HepG2 (cell line): Measurements from ENCODE around the gene CD3D. TPM values are rescaled to one million over a fixed set of nuclear protein-coding genes. Genes with fewer than 3 reads are reported as not detected.
A peak's percentile ranks its signal among the peaks of the same experiment; 100 is the strongest.

Experiments used
- ASH2L ChIP-seq: fragments of 300-600, 200-600 bp; sonication (generic); IDR thresholded peaks from 2 replicates; pipeline ENCODE4 v1.7.0; 2017; ENCODE audit warnings: low read depth, mild to moderate bottlenecking, moderate library complexity, mixed read lengths, low read length; ENCODE audit not compliant: insufficient read length
- BRCA1 ChIP-seq: sonication (generic); formaldehyde crosslinking; IDR thresholded peaks from 2 replicates; pipeline ENCODE4 v1.4.0; 2020; ENCODE audit warnings: missing genetic modification reagents
- CEBPB ChIP-seq: IDR thresholded peaks from 2 replicates; pipeline ENCODE4 v1.6.1; 2011; ENCODE audit warnings: low read depth, low read length, improper control_type of control experiment, borderline replicate concordance
- FOSL2 ChIP-seq: sonication (generic); formaldehyde crosslinking; IDR thresholded peaks from 2 replicates; pipeline ENCODE4 v1.4.0; 2020; ENCODE audit warnings: missing genetic modification reagents
- HIVEP1 ChIP-seq: sonication (generic); formaldehyde crosslinking; IDR thresholded peaks from 2 replicates; pipeline ENCODE4 v1.4.0; 2020; ENCODE audit warnings: mild to moderate bottlenecking, missing genetic modification reagents
- HMG20A ChIP-seq: IDR thresholded peaks from 2 replicates; pipeline ENCODE4 v1.6.1; 2016; ENCODE audit warnings: borderline replicate concordance
- HOXA5 ChIP-seq: sonication (generic); formaldehyde crosslinking; IDR thresholded peaks from 2 replicates; pipeline ENCODE4 v1.4.0; 2020; ENCODE audit warnings: missing genetic modification reagents
- KDM4B ChIP-seq: sonication (generic); formaldehyde crosslinking; IDR thresholded peaks from 2 replicates; pipeline ENCODE4 v1.4.0; 2020; ENCODE audit warnings: missing genetic modification reagents
- MED8 ChIP-seq: sonication (generic); formaldehyde crosslinking; IDR thresholded peaks from 2 replicates; pipeline ENCODE4 v1.8.1; 2023; ENCODE audit warnings: mild to moderate bottlenecking, missing genetic modification reagents; ENCODE audit not compliant: insufficient replicate concordance
- NCOA5 ChIP-seq: sonication (generic); formaldehyde crosslinking; IDR thresholded peaks from 2 replicates; pipeline ENCODE4 v1.4.0; 2020; ENCODE audit warnings: missing genetic modification reagents
- PITX1 ChIP-seq: sonication (generic); formaldehyde crosslinking; IDR thresholded peaks from 2 replicates; pipeline ENCODE4 v1.5.1; 2020; ENCODE audit warnings: mild to moderate bottlenecking, missing genetic modification reagents
- SP2 ChIP-seq: sonication (generic); formaldehyde crosslinking; IDR thresholded peaks from 2 replicates; pipeline ENCODE4 v1.5.1; 2020; ENCODE audit warnings: mild to moderate bottlenecking, missing genetic modification reagents
- SP4 ChIP-seq: sonication (generic); formaldehyde crosslinking; IDR thresholded peaks from 2 replicates; pipeline ENCODE4 v1.8.1; 2023; ENCODE audit warnings: mild to moderate bottlenecking, missing genetic modification reagents
- ZNF264 ChIP-seq: sonication (generic); formaldehyde crosslinking; IDR thresholded peaks from 2 replicates; pipeline ENCODE4 v1.4.0; 2020; ENCODE audit warnings: missing genetic modification reagents
- ZNF547 ChIP-seq: sonication (generic); formaldehyde crosslinking; IDR thresholded peaks from 2 replicates; pipeline ENCODE4 v1.5.1; 2020; ENCODE audit warnings: mild to moderate bottlenecking, missing genetic modification reagents
- ZNF605 ChIP-seq: sonication (generic); formaldehyde crosslinking; IDR thresholded peaks from 2 replicates; pipeline ENCODE4 v1.8.0; 2022; ENCODE audit warnings: mild to moderate bottlenecking, missing genetic modification reagents
- ZNF616 ChIP-seq: sonication (generic); formaldehyde crosslinking; IDR thresholded peaks from 2 replicates; pipeline ENCODE4 v1.5.0; 2020; ENCODE audit warnings: low read depth, mild to moderate bottlenecking, missing genetic modification reagents
- ZSCAN21 ChIP-seq: sonication (generic); formaldehyde crosslinking; IDR thresholded peaks from 2 replicates; pipeline ENCODE4 v1.8.0; 2022; ENCODE audit warnings: mild to moderate bottlenecking, missing genetic modification reagents, moderate library complexity, borderline replicate concordance
- polyA plus RNA-seq, 8 experiments: library from polyadenylated mRNA; depleted of rRNA in 3 of 8; stranded (reverse) in 7 of 8; unstranded in 1 of 8; fragments of >200 nt; fragmentation: Illumina TruSeq in 4 of 8; extraction: Trizol in 4 of 8; gene quantifications; 2 replicates each; pipeline versions ENCODE4 v1.2.1 to v1.2.3, GENCODE V29; 2011 to 2016; ENCODE audit warnings: low read depth in 4 of 8, missing spikeins in 1 of 8, mixed read lengths in 1 of 8; ENCODE audit not compliant: insufficient read depth in 1 of 8
- total RNA-seq, 5 experiments: library from RNA; depleted of rRNA; stranded (reverse); fragments of >200 nt; fragmentation: Illumina TruSeq; extraction: Trizol; gene quantifications; 2 replicates each; pipeline ENCODE4 v1.2.3, GENCODE V29; 2016; ENCODE audit warnings: low read depth in 1 of 5
- TF ChIP-seq, protein P1 (sequence below): sonication (generic); formaldehyde crosslinking; IDR thresholded peaks from 2 replicates; pipeline ENCODE4 v1.4.0; 2020; ENCODE audit warnings: missing genetic modification reagents
- TF ChIP-seq, protein P2 (sequence below): sonication (generic); formaldehyde crosslinking; IDR thresholded peaks from 2 replicates; pipeline ENCODE4 v1.9.0; 2022; ENCODE audit warnings: low read depth, missing genetic modification reagents
- TF ChIP-seq, protein P3 (sequence below): sonication (generic); formaldehyde crosslinking; IDR thresholded peaks from 2 replicates; pipeline ENCODE4 v1.4.0; 2020; ENCODE audit warnings: missing genetic modification reagents, borderline replicate concordance
- TF ChIP-seq, protein P4 (sequence below): sonication (generic); formaldehyde crosslinking; IDR thresholded peaks from 2 replicates; pipeline ENCODE4 v1.9.0; 2021; ENCODE audit warnings: missing genetic modification reagents, borderline replicate concordance

The CD3D gene
- total and polyA plus RNA-seq, 2 of the 13 experiments (the other 11 are each of a cell fraction or from before 2014, with no cell fraction given) = 0.66 to 6.6 TPM

DNA sequence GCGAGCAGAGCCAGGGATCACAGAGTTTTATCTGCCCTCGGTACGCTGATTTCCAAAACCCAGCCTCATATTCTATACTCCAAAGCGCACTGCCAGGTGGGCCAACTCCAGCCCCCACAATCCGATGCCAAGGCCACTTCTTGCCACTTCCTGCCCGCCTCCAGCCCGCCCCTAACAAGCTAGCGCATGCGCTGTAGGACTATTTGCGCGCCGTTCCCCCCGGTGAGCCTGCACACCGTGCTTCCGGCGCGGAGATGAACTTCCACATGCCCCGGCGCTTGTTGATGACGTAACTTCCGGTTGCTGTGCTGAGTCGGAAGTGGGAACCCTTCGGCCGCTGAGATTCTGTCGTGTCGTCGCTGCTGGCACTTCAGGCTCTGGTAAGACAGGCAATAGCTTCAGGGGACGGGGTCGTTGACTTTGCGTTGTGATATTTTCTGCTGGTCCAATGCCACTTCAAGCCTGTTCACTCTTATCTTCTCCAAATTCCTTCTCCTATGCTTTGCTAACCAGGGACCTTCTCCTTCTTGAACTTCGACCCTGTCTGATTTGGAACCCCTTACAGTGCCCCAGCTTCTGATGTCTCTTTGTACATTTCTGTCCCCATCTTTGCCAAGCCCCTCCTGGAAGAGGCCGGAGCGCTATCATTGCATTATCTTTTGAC is 16.9 kb upstream of the CD3D start, which contains the start of gene UBE4A (continued):
- TF ChIP-seq PITX1 (CRISPR knock-in tag) = peak; percentile 72; the same call in 1 of the 2 replicates
- 0 out of 2 replicates have a peak, but pooled peaks have one; percentile 36 for TF ChIP-seq HOXA5
- TF ChIP-seq ZNF264 (CRISPR knock-in tag) = peak; percentile 80; the same call in 1 of the 2 replicates
- TF ChIP-seq, protein P1, sequence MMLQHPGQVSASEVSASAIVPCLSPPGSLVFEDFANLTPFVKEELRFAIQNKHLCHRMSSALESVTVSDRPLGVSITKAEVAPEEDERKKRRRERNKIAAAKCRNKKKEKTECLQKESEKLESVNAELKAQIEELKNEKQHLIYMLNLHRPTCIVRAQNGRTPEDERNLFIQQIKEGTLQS = peak; percentile 75; the same call in 1 of the 2 replicates
- peak; percentile 9; the same call in 1 of the 2 replicates for TF ChIP-seq HMG20A
- TF ChIP-seq ZNF547 (CRISPR knock-in tag) = peak; percentile 69
- no peak for TF ChIP-seq BRCA1 (CRISPR knock-in tag)
- TF ChIP-seq NCOA5 = no peak
- peak; percentile 24; the same call in 1 of the 2 replicates for TF ChIP-seq ZSCAN21 (CRISPR knock-in tag)
- TF ChIP-seq ZNF605 = peak; percentile 19; the same call in 1 of the 2 replicates
- peak; percentile 66; the same call in 1 of the 2 replicates for TF ChIP-seq SP4 (CRISPR knock-in tag)
- peak; percentile 88 for TF ChIP-seq ASH2L
- TF ChIP-seq, protein P2, sequence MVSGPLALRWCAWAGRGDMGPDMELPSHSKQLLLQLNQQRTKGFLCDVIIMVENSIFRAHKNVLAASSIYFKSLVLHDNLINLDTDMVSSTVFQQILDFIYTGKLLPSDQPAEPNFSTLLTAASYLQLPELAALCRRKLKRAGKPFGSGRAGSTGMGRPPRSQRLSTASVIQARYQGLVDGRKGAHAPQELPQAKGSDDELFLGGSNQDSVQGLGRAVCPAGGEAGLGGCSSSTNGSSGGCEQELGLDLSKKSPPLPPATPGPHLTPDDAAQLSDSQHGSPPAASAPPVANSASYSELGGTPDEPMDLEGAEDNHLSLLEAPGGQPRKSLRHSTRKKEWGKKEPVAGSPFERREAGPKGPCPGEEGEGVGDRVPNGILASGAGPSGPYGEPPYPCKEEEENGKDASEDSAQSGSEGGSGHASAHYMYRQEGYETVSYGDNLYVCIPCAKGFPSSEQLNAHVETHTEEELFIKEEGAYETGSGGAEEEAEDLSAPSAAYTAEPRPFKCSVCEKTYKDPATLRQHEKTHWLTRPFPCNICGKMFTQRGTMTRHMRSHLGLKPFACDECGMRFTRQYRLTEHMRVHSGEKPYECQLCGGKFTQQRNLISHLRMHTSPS = peak; percentile 47; the same call in 1 of the 2 replicates
- no peak for TF ChIP-seq ZNF616 (CRISPR knock-in tag)
- TF ChIP-seq, protein P3, sequence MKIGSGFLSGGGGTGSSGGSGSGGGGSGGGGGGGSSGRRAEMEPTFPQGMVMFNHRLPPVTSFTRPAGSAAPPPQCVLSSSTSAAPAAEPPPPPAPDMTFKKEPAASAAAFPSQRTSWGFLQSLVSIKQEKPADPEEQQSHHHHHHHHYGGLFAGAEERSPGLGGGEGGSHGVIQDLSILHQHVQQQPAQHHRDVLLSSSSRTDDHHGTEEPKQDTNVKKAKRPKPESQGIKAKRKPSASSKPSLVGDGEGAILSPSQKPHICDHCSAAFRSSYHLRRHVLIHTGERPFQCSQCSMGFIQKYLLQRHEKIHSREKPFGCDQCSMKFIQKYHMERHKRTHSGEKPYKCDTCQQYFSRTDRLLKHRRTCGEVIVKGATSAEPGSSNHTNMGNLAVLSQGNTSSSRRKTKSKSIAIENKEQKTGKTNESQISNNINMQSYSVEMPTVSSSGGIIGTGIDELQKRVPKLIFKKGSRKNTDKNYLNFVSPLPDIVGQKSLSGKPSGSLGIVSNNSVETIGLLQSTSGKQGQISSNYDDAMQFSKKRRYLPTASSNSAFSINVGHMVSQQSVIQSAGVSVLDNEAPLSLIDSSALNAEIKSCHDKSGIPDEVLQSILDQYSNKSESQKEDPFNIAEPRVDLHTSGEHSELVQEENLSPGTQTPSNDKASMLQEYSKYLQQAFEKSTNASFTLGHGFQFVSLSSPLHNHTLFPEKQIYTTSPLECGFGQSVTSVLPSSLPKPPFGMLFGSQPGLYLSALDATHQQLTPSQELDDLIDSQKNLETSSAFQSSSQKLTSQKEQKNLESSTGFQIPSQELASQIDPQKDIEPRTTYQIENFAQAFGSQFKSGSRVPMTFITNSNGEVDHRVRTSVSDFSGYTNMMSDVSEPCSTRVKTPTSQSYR (CRISPR knock-in tag) = 0 out of 2 replicates have a peak, but pooled peaks have one; percentile 10
- 0 out of 2 replicates have a peak, but pooled peaks have one; percentile 70 for TF ChIP-seq HIVEP1 (CRISPR knock-in tag)
- TF ChIP-seq SP2 (CRISPR knock-in tag) = peak; percentile 65; the same call in 1 of the 2 replicates
- TF ChIP-seq CEBPB = peak; percentile 87
- no peak for TF ChIP-seq MED8 (CRISPR knock-in tag)
- TF ChIP-seq FOSL2 = peak; percentile 65
- TF ChIP-seq, protein P4, sequence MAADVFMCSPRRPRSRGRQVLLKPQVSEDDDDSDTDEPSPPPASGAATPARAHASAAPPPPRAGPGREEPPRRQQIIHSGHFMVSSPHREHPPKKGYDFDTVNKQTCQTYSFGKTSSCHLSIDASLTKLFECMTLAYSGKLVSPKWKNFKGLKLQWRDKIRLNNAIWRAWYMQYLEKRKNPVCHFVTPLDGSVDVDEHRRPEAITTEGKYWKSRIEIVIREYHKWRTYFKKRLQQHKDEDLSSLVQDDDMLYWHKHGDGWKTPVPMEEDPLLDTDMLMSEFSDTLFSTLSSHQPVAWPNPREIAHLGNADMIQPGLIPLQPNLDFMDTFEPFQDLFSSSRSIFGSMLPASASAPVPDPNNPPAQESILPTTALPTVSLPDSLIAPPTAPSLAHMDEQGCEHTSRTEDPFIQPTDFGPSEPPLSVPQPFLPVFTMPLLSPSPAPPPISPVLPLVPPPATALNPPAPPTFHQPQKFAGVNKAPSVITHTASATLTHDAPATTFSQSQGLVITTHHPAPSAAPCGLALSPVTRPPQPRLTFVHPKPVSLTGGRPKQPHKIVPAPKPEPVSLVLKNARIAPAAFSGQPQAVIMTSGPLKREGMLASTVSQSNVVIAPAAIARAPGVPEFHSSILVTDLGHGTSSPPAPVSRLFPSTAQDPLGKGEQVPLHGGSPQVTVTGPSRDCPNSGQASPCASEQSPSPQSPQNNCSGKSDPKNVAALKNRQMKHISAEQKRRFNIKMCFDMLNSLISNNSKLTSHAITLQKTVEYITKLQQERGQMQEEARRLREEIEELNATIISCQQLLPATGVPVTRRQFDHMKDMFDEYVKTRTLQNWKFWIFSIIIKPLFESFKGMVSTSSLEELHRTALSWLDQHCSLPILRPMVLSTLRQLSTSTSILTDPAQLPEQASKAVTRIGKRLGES = no peak
- peak; percentile 67; the same call in 1 of the 2 replicates for TF ChIP-seq KDM4B (CRISPR knock-in tag)
